NCI-H2227 treated with DMSO at 0.1 percent for 48 hours (cell line): Measurements from ENCODE around the gene FRMPD3.
A peak's percentile ranks its signal among the peaks of the same experiment; 100 is the strongest.

Experiments
- DNase-seq: peaks from one replicate; lab custom pipeline; 2025; lab: John Stamatoyannopoulos, UW

Gene FRMPD3

GRCh38 chrX:107480272-107480671 lies 30.8 kb downstream of the FRMPD3 start:
- DNase-seq = no peak

GRCh38 chrX:107482046-107482445 lies 32.6 kb downstream of the FRMPD3 start:
- DNase-seq = no peak

- DNase-seq = peak; percentile 57
Observed at GRCh38 chrX:107484002-107484726, 34.7 kb downstream of the FRMPD3 start.

GRCh38 chrX:107485013-107485412 lies 35.6 kb downstream of the FRMPD3 start:
- DNase-seq = no peak

GRCh38 chrX:107493141-107493540 lies 43.7 kb downstream of the FRMPD3 start:
- no peak for DNase-seq

- no peak for DNase-seq
Observed at GRCh38 chrX:107496786-107497185, 47.3 kb downstream of the FRMPD3 start.
